ENCODE data around the gene CEMIP. TPM values are rescaled to one million over a fixed set of nuclear protein-coding genes. Genes with fewer than 3 reads are reported as not detected.

Gene CEMIP
- total RNA-seq, 1 donor from 2014 or later = under 0.01 TPM

GRCh38 chr15:80992441-80992840 lies 213.3 kb downstream of the CEMIP start:
- TF ChIP-seq CTCF (IDR thresholded peaks at IDR 0.05; ENCODE audit: insufficient read depth, low read length, poor library complexity, severe bottlenecking) = no peak
- no peaks in the 10 kb centered on the region for H3K36me3 ChIP-seq (ENCODE audit: control insufficient read depth, insufficient read depth, low read length)
- no peak for DNase-seq (ENCODE audit: low read depth)
- no peaks in the 10 kb centered on the region for H3K27me3 ChIP-seq (ENCODE audit: control insufficient read depth, insufficient read depth, low read length)
- no peak overlapping the region for H3K4me3 ChIP-seq (ENCODE audit: low read depth, low read length)

- no peaks in the 10 kb centered on the region for H3K36me3 ChIP-seq (ENCODE audit: control insufficient read depth, insufficient read depth, low read length)
- TF ChIP-seq CTCF (IDR thresholded peaks at IDR 0.05; ENCODE audit: insufficient read depth, low read length, poor library complexity, severe bottlenecking) = peak; percentile 28
- no peaks in the 10 kb centered on the region for H3K27me3 ChIP-seq (ENCODE audit: control insufficient read depth, insufficient read depth, low read length)
- H3K4me3 ChIP-seq (ENCODE audit: low read depth, low read length) = no peak overlapping the region
- DNase-seq (ENCODE audit: low read depth) = no peak
Measured at GRCh38 chr15:80996247-80996646, 217.1 kb downstream of the CEMIP start.

- DNase-seq (ENCODE audit: low read depth) = no peak
- no peak for TF ChIP-seq CTCF (IDR thresholded peaks at IDR 0.05; ENCODE audit: insufficient read depth, low read length, poor library complexity, severe bottlenecking)
- H3K36me3 ChIP-seq (ENCODE audit: control insufficient read depth, insufficient read depth, low read length) = no peaks in the 10 kb centered on the region
- no peak overlapping the region for H3K4me3 ChIP-seq (ENCODE audit: low read depth, low read length)
- H3K27me3 ChIP-seq (ENCODE audit: control insufficient read depth, insufficient read depth, low read length) = no peaks in the 10 kb centered on the region
Measured at GRCh38 chr15:80997692-80998091, 218.5 kb downstream of the CEMIP start.

- DNase-seq (ENCODE audit: low read depth) = no peak
- Histone ChIP-seq H3K27me3 (ENCODE audit: control insufficient read depth, insufficient read depth, low read length) (no peaks in the 10 kb centered on the region), H3K36me3 (ENCODE audit: control insufficient read depth, insufficient read depth, low read length) (no peaks in the 10 kb centered on the region), H3K4me3 (ENCODE audit: low read depth, low read length) (no peak overlapping the region)
- TF ChIP-seq CTCF (IDR thresholded peaks at IDR 0.05; ENCODE audit: insufficient read depth, low read length, poor library complexity, severe bottlenecking) = no peak
Measured at GRCh38 chr15:80998251-80998650, 219.1 kb downstream of the CEMIP start.

GRCh38 chr15:80999623-81000036 lies 220.5 kb downstream of the CEMIP start:
- no peaks in the 10 kb centered on the region for H3K27me3 ChIP-seq (ENCODE audit: control insufficient read depth, insufficient read depth, low read length)
- H3K4me3 ChIP-seq (ENCODE audit: low read depth, low read length) = no peak overlapping the region
- TF ChIP-seq CTCF (IDR thresholded peaks at IDR 0.05; ENCODE audit: insufficient read depth, low read length, poor library complexity, severe bottlenecking) = no peak
- peaks cover 1% of the 10 kb centered on the region for H3K36me3 ChIP-seq (ENCODE audit: control insufficient read depth, insufficient read depth, low read length)
- no peak for DNase-seq (ENCODE audit: low read depth)

- no peak for DNase-seq (ENCODE audit: low read depth)
- TF ChIP-seq CTCF (IDR thresholded peaks at IDR 0.05; ENCODE audit: insufficient read depth, low read length, poor library complexity, severe bottlenecking) = no peak
- Histone ChIP-seq H3K27me3 (ENCODE audit: control insufficient read depth, insufficient read depth, low read length) (no peaks in the 10 kb centered on the region), H3K36me3 (ENCODE audit: control insufficient read depth, insufficient read depth, low read length) (peaks cover 1% of the 10 kb centered on the region), H3K4me3 (ENCODE audit: low read depth, low read length) (peak overlapping the region; percentile 94)
Measured at GRCh38 chr15:81000144-81000623, 221.0 kb downstream of the CEMIP start.

Data from kidney epithelial cell (primary cell).